ENCODE data around the gene XNDC1N.

- no peak for TF ChIP-seq RAD21 (IDR thresholded peaks at IDR 0.05; ENCODE audit: low read length)
- TF ChIP-seq FOS (IDR thresholded peaks at IDR 0.05; ENCODE audit: low read depth, low read length): no peak
Measured at GRCh38 chr11:71895961-71896360, 32.4 kb downstream of the XNDC1N start.

Measured in IMR-90 (cell line).